Panc1 (cell line): Measurements from ENCODE around the gene GPC6. TPM values are rescaled to one million over a fixed set of nuclear protein-coding genes. Genes with fewer than 3 reads are reported as not detected.

Experiments
- ATAC-seq: fragments of 200-7000 bp; cut with Tn5 transposase; 2 replicates; pipeline ENCODE4 v1.9.1; 2020; ENCODE audit warnings: mild to moderate bottlenecking, moderate library complexity
- BruUV-seq: library from RNA; stranded (reverse); fragments of 400-500 nt; replicated peaks from 2 replicates; lab custom pipeline; 2021; lab: Mats Ljungman, UMichigan
- CTCF ChIA-PET: fragments of 300-600 bp; sonication (Branson Sonifier 250); formaldehyde crosslinking; loops from one replicate; lab custom pipeline; 2022; ENCODE audit warnings: antibody characterized with exemption; lab: Charles Lee
- POLR2A ChIA-PET: fragments of 300-600 bp; sonication (Branson Sonifier 250); formaldehyde crosslinking; loops from one replicate; lab custom pipeline; 2022; ENCODE audit warnings: antibody characterized with exemption; lab: Charles Lee
- DNase-seq: peaks from one replicate; pipeline ENCODE4 v3.0.0-alpha.2; 2010; ENCODE audit warnings: low read depth, low spot score
- H3K27ac ChIP-seq: 2 replicates; pipeline ENCODE4 v1.5.1; 2011; ENCODE audit warnings: mild to moderate bottlenecking, low read length, inconsistent platforms
- H3K27me3 ChIP-seq: fragments of 200-500 bp; sonication (Bioruptor generic); 2 replicates; pipeline ENCODE4 v1.6.0; 2014; ENCODE audit warnings: low read length, inconsistent platforms; ENCODE audit not compliant: control insufficient read depth, insufficient read depth
- H3K36me3 ChIP-seq: fragments of 200-500 bp; sonication (Bioruptor generic); 2 replicates; pipeline ENCODE4 v1.5.1; 2014; ENCODE audit warnings: inconsistent platforms, mild to moderate bottlenecking, low read length, moderate library complexity; ENCODE audit not compliant: control insufficient read depth, insufficient read depth
- H3K4me1 ChIP-seq: 2 replicates; pipeline ENCODE4 v1.5.1; 2011; ENCODE audit warnings: inconsistent platforms, mild to moderate bottlenecking, low read length, moderate library complexity; ENCODE audit not compliant: control insufficient read depth, insufficient read depth
- H3K4me3 ChIP-seq, 2 experiments: 2 replicates each; pipeline ENCODE4 v1.5.1; 2011 to 2012; ENCODE audit warnings: low read depth in 2 of 2, low read length in 2 of 2, mild to moderate bottlenecking in 2 of 2, inconsistent platforms in 1 of 2, moderate library complexity in 1 of 2
- H3K9me3 ChIP-seq: fragments of 200-500 bp; sonication (Bioruptor generic); 2 replicates; pipeline ENCODE4 v1.5.1; 2014; ENCODE audit warnings: low read depth, mild to moderate bottlenecking, inconsistent platforms, low read length, moderate library complexity; ENCODE audit not compliant: control insufficient read depth, insufficient read depth
- POLR2AphosphoS5 ChIP-seq: IDR thresholded peaks from 2 replicates; pipeline ENCODE4 v1.6.1; 2012; ENCODE audit warnings: mild to moderate bottlenecking, low read depth, low read length, moderate library complexity
- SIN3A ChIP-seq: IDR thresholded peaks from 2 replicates; pipeline ENCODE4 v1.6.1; 2012; ENCODE audit warnings: low read depth, mild to moderate bottlenecking, low read length, moderate library complexity, borderline replicate concordance; ENCODE audit not compliant: insufficient read depth
- TCF7L2 ChIP-seq: IDR thresholded peaks from 2 replicates; pipeline ENCODE4 v1.6.1; 2011; ENCODE audit warnings: mild to moderate bottlenecking, low read depth, low read length, inconsistent platforms
- in situ Hi-C: cut with HindIII; loops from 2 replicates; pipeline ENCODE4 v1.10.0; 2016; ENCODE audit warnings: low sequenced_read_pairs, low pct_unique_long_range_greater_than_20kb
- intact Hi-C: fragments of 100-400 bp; cut with micrococcal nuclease; formaldehyde crosslinking; loops from one replicate; pipeline ENCODE4 v1.10.0; 2022; ENCODE audit not compliant: unreplicated experiment
- total RNA-seq: library from RNA; stranded (reverse); gene quantifications from one replicate; pipeline ENCODE4 v1.2.1, GENCODE V29; 2021; ENCODE audit not compliant: unreplicated experiment
- TF ChIP-seq, protein P1 (sequence below), 2 experiments: IDR thresholded peaks; 2 replicates each; pipeline ENCODE4 v1.6.1; 2011 to 2012; ENCODE audit warnings: low read depth in 2 of 2, control low read depth in 1 of 2, low read length in 1 of 2, mild to moderate bottlenecking in 1 of 2, moderate library complexity in 1 of 2; ENCODE audit not compliant: insufficient read depth in 1 of 2
- TF ChIP-seq, protein P2 (sequence below): fragments of 450-650 bp; IDR thresholded peaks from 2 replicates; pipeline ENCODE4 v1.5.1; 2017; ENCODE audit warnings: mild to moderate bottlenecking

Gene GPC6
- total RNA-seq, 1 experiment from 2014 or later, result 4.8 TPM

GRCh38 chr13:93326234-93326811 is 99.7 kb downstream of the GPC6 start:
- intact Hi-C loops (no loop called here), in situ Hi-C loops (no loop called here)
- Histone ChIP-seq H3K27me3 (no peaks in the 10 kb centered on the region), H3K4me1 (no peaks in the 10 kb centered on the region), H3K9me3 (no peaks in the 10 kb centered on the region), H3K27ac (no peak overlapping the region), H3K4me3 (no peak overlapping the region), H3K36me3 (no peaks in the 10 kb centered on the region)
- DNase-seq, result no peak
- ChIA-PET POLR2A (interaction anchor here (0.7 kb wide), 1 partner anchor 10 kb away, joined by 3 read pairs; no protein-coding TSS in a partner anchor), CTCF (no interaction called here)
- BruUV-seq, result no TSS peak
- ATAC-seq, result no peak
- TF ChIP-seq, protein P1, sequence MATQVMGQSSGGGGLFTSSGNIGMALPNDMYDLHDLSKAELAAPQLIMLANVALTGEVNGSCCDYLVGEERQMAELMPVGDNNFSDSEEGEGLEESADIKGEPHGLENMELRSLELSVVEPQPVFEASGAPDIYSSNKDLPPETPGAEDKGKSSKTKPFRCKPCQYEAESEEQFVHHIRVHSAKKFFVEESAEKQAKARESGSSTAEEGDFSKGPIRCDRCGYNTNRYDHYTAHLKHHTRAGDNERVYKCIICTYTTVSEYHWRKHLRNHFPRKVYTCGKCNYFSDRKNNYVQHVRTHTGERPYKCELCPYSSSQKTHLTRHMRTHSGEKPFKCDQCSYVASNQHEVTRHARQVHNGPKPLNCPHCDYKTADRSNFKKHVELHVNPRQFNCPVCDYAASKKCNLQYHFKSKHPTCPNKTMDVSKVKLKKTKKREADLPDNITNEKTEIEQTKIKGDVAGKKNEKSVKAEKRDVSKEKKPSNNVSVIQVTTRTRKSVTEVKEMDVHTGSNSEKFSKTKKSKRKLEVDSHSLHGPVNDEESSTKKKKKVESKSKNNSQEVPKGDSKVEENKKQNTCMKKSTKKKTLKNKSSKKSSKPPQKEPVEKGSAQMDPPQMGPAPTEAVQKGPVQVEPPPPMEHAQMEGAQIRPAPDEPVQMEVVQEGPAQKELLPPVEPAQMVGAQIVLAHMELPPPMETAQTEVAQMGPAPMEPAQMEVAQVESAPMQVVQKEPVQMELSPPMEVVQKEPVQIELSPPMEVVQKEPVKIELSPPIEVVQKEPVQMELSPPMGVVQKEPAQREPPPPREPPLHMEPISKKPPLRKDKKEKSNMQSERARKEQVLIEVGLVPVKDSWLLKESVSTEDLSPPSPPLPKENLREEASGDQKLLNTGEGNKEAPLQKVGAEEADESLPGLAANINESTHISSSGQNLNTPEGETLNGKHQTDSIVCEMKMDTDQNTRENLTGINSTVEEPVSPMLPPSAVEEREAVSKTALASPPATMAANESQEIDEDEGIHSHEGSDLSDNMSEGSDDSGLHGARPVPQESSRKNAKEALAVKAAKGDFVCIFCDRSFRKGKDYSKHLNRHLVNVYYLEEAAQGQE (IDR thresholded peaks at IDR 0.05; ENCODE audit: insufficient read depth in 1 of 2, low read depth in 2 of 2, low read length in 1 of 2), result no peak
- TF ChIP-seq POLR2AphosphoS5, result no peak

DNA sequence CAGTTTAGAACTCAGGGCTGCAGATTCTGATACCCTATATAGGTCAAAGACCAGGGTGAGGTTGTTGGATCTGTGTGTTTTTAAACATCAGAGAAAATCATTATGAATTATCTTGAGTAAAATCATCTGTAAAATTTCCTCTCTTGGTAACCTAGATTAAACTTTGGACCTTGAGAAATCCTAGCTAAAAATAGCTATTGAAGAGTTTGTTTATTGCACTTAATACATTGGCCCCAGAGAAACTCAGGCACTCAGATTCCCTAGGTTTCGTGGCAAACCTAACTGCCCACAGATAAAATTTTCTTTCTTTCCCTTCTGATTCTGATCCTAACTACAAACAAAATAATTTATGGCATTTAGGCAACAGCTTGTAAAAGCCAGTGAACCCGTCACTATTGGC is 102.3 kb downstream of the GPC6 start:
- H3K4me1 ChIP-seq, result no peaks in the 10 kb centered on the region
- no peak overlapping the region for H3K27ac ChIP-seq
- intact Hi-C loops (no loop called here), in situ Hi-C loops (no loop called here)
- no peaks in the 10 kb centered on the region for H3K27me3 ChIP-seq
- ChIA-PET POLR2A (no interaction called here), CTCF (no interaction called here)
- H3K36me3 ChIP-seq, result no peaks in the 10 kb centered on the region
- ATAC-seq (no peak), DNase-seq (no peak)
- H3K4me3 ChIP-seq, result no peak overlapping the region
- TF ChIP-seq, protein P2, sequence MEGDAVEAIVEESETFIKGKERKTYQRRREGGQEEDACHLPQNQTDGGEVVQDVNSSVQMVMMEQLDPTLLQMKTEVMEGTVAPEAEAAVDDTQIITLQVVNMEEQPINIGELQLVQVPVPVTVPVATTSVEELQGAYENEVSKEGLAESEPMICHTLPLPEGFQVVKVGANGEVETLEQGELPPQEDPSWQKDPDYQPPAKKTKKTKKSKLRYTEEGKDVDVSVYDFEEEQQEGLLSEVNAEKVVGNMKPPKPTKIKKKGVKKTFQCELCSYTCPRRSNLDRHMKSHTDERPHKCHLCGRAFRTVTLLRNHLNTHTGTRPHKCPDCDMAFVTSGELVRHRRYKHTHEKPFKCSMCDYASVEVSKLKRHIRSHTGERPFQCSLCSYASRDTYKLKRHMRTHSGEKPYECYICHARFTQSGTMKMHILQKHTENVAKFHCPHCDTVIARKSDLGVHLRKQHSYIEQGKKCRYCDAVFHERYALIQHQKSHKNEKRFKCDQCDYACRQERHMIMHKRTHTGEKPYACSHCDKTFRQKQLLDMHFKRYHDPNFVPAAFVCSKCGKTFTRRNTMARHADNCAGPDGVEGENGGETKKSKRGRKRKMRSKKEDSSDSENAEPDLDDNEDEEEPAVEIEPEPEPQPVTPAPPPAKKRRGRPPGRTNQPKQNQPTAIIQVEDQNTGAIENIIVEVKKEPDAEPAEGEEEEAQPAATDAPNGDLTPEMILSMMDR, result no peak
- TF ChIP-seq SIN3A (no peak), TCF7L2 (no peak), POLR2AphosphoS5 (no peak)
- TF ChIP-seq, protein P1 (IDR thresholded peaks at IDR 0.05; ENCODE audit: insufficient read depth in 1 of 2, low read depth in 2 of 2, low read length in 1 of 2), result no peak
- no TSS peak for BruUV-seq
- H3K9me3 ChIP-seq, result no peaks in the 10 kb centered on the region
